Activated naive CD8-positive, alpha-beta T cell treated with anti-CD3 and anti-CD28 coated beads, Interleukin-2, amount 10 ng/mL, durations not matched to agents 7 days and 5 days (primary cell): ENCODE results near the gene LRRN3. TPM values are rescaled to one million over a fixed set of nuclear protein-coding genes. Genes with fewer than 3 reads are reported as not detected.
A peak's percentile ranks its signal among the peaks of the same experiment; 100 is the strongest.

Experiments used
- ATAC-seq: fragments of 150-1000 bp; cut with Tn5 transposase; one replicate; pipeline ENCODE4 v1.10.0; 2021; ENCODE audit warnings: low read depth, moderate library complexity
- POLR2A ChIA-PET: fragments of 350-600 bp; sonication (Branson Sonifier 250); formaldehyde crosslinking; loops from one replicate; lab custom pipeline; 2021; ENCODE audit warnings: antibody characterized with exemption; lab: Charles Lee
- DNase-seq: peaks from one replicate; pipeline ENCODE4 v3.0.0; 2021
- H3K27ac Mint-ChIP-seq: one replicate; pipeline ENCODE4 v1.8.0; 2022; ENCODE audit warnings: mild to moderate bottlenecking, mixed read lengths
- H3K27me3 Mint-ChIP-seq: one replicate; pipeline ENCODE4 v1.8.0; 2022; ENCODE audit warnings: mild to moderate bottlenecking, moderate library complexity, mixed read lengths
- H3K36me3 Mint-ChIP-seq: one replicate; pipeline ENCODE4 v1.8.0; 2021; ENCODE audit warnings: mild to moderate bottlenecking, mixed read lengths
- H3K4me1 Mint-ChIP-seq: one replicate; pipeline ENCODE4 v1.8.0; 2021; ENCODE audit warnings: mixed read lengths
- H3K4me3 Mint-ChIP-seq: one replicate; pipeline ENCODE4 v1.8.0; 2022; ENCODE audit warnings: mild to moderate bottlenecking, moderate library complexity, mixed read lengths
- H3K9me3 Mint-ChIP-seq: one replicate; pipeline ENCODE4 v1.8.0; 2021; ENCODE audit warnings: mixed read lengths
- total RNA-seq, 2 experiments: library from RNA; stranded (reverse); gene quantifications; one replicate each; pipeline ENCODE4 v1.2.3, GENCODE V29; 2021

Gene LRRN3
- total RNA-seq, 2 experiments from 2014 or later = 187 to 193 TPM

- H3K27ac Mint-ChIP-seq = peak overlapping the region; percentile 96
- H3K4me1 Mint-ChIP-seq = peaks cover 62% of the 10 kb centered on the region
- H3K27me3 Mint-ChIP-seq = no peaks in the 10 kb centered on the region
- DNase-seq (no peak), ATAC-seq (peak; percentile 87)
- POLR2A ChIA-PET = interaction anchor here (0.6 to 7.3 kb wide), 10 partner anchors 12 to 488 kb away, joined by 3 to 150 read pairs (median 6); partner anchors contain the start of gene LRRN3
- peaks cover 4% of the 10 kb centered on the region for H3K36me3 Mint-ChIP-seq
- no peaks in the 10 kb centered on the region for H3K9me3 Mint-ChIP-seq
- H3K4me3 Mint-ChIP-seq = peak overlapping the region; percentile 73
Observed at GRCh38 chr7:111083413-111083812, 7.5 kb upstream of the LRRN3 start.

- Mint-ChIP-seq H3K27me3 (no peaks in the 10 kb centered on the region), H3K36me3 (peaks cover 4% of the 10 kb centered on the region), H3K9me3 (no peaks in the 10 kb centered on the region), H3K4me1 (peaks cover 67% of the 10 kb centered on the region), H3K27ac (peak overlapping the region; percentile 96), H3K4me3 (peak overlapping the region; percentile 73)
- no peak for ATAC-seq
- POLR2A ChIA-PET = interaction anchor here (0.6 to 7.3 kb wide), 2 partner anchors 10 to 1854 kb away, joined by 3 to 150 read pairs; partner anchors contain the start of gene LRRN3
- DNase-seq = no peak
Observed at GRCh38 chr7:111085356-111085755, 5.6 kb upstream of the LRRN3 start.

- POLR2A ChIA-PET = interaction anchor here (1.1 to 2.2 kb wide), 4 partner anchors 10 to 62 kb away, joined by 4 to 9 read pairs (median 6); no protein-coding TSS in a partner anchor
- H3K27me3 Mint-ChIP-seq = no peaks in the 10 kb centered on the region
- ATAC-seq (no peak), DNase-seq (no peak)
- H3K9me3 Mint-ChIP-seq = no peaks in the 10 kb centered on the region
- H3K27ac Mint-ChIP-seq = peak overlapping the region; percentile 87
- peaks cover 9% of the 10 kb centered on the region for H3K36me3 Mint-ChIP-seq
- H3K4me3 Mint-ChIP-seq = peak overlapping the region; percentile 68
- peaks cover 66% of the 10 kb centered on the region for H3K4me1 Mint-ChIP-seq
Observed at GRCh38 chr7:111086532-111086931, 4.4 kb upstream of the LRRN3 start.

- peak overlapping the region; percentile 86 for H3K27ac Mint-ChIP-seq
- peak overlapping the region; percentile 77 for H3K4me3 Mint-ChIP-seq
Observed at GRCh38 chr7:111088328-111088727, 2.6 kb upstream of the LRRN3 start.

GRCh38 chr7:111089822-111090426 is 1.0 kb upstream of the LRRN3 start:
- DNase-seq = no peak
- no peaks in the 10 kb centered on the region for H3K27me3 Mint-ChIP-seq
- POLR2A ChIA-PET = interaction anchor here (0.9 to 10.0 kb wide), 7 partner anchors 7 to 77 kb away, joined by 3 to 150 read pairs (median 10); no protein-coding TSS in a partner anchor
- H3K9me3 Mint-ChIP-seq = no peaks in the 10 kb centered on the region
- no peak for ATAC-seq
- H3K36me3 Mint-ChIP-seq = peaks cover 39% of the 10 kb centered on the region
- no peak overlapping the region for H3K27ac Mint-ChIP-seq
- peak overlapping the region; percentile 99 for H3K4me3 Mint-ChIP-seq
- peaks cover 43% of the 10 kb centered on the region for H3K4me1 Mint-ChIP-seq

More at GRCh38 chr7:111088328-111088727, 2.6 kb upstream of the LRRN3 start:
- Mint-ChIP-seq H3K9me3 (no peaks in the 10 kb centered on the region), H3K36me3 (peaks cover 24% of the 10 kb centered on the region), H3K4me1 (peaks cover 52% of the 10 kb centered on the region), H3K27me3 (no peaks in the 10 kb centered on the region)
- ATAC-seq (no peak), DNase-seq (no peak)
- POLR2A ChIA-PET = no interaction called here

- ATAC-seq (no peak), DNase-seq (no peak)
- H3K4me3 Mint-ChIP-seq = peak overlapping the region; percentile 99
- H3K36me3 Mint-ChIP-seq = peaks cover 52% of the 10 kb centered on the region
- POLR2A ChIA-PET = interaction anchor here (0.7 to 10.0 kb wide), 11 partner anchors 8 to 144 kb away, joined by 3 to 150 read pairs (median 7); no protein-coding TSS in a partner anchor
- H3K27ac Mint-ChIP-seq = peak overlapping the region; percentile 97
- H3K4me1 Mint-ChIP-seq = peaks cover 41% of the 10 kb centered on the region
- H3K9me3 Mint-ChIP-seq = no peaks in the 10 kb centered on the region
- no peaks in the 10 kb centered on the region for H3K27me3 Mint-ChIP-seq
Observed at GRCh38 chr7:111091593-111092358, 849 bp downstream of the LRRN3 start.

- Mint-ChIP-seq H3K9me3 (no peaks in the 10 kb centered on the region), H3K4me3 (peak overlapping the region; percentile 99), H3K36me3 (peaks cover 56% of the 10 kb centered on the region), H3K4me1 (peaks cover 39% of the 10 kb centered on the region), H3K27ac (peak overlapping the region; percentile 97), H3K27me3 (no peaks in the 10 kb centered on the region)
- POLR2A ChIA-PET = interaction anchor here (0.8 to 10.0 kb wide), 6 partner anchors 10 to 115 kb away, joined by 3 to 150 read pairs (median 9); no protein-coding TSS in a partner anchor
- DNase-seq = no peak
- ATAC-seq = no peak
Observed at GRCh38 chr7:111092406-111093236, 1.7 kb downstream of the LRRN3 start.

- Mint-ChIP-seq H3K4me3 (peak overlapping the region; percentile 99), H3K27ac (peak overlapping the region; percentile 97), H3K36me3 (peaks cover 64% of the 10 kb centered on the region), H3K9me3 (no peaks in the 10 kb centered on the region), H3K27me3 (no peaks in the 10 kb centered on the region), H3K4me1 (peaks cover 38% of the 10 kb centered on the region)
- ATAC-seq (no peak), DNase-seq (no peak)
- POLR2A ChIA-PET = interaction anchor here (5.3 to 10.0 kb wide), 2 partner anchors 11 to 81 kb away, joined by 46 to 150 read pairs; no protein-coding TSS in a partner anchor
Observed at GRCh38 chr7:111093496-111093895, 2.6 kb downstream of the LRRN3 start.

- no peak for ATAC-seq
- H3K36me3 Mint-ChIP-seq = peaks cover 70% of the 10 kb centered on the region
- H3K4me1 Mint-ChIP-seq = peaks cover 41% of the 10 kb centered on the region
- no peaks in the 10 kb centered on the region for H3K9me3 Mint-ChIP-seq
- POLR2A ChIA-PET = interaction anchor here (0.5 to 10.0 kb wide), 5 partner anchors 12 to 433 kb away, joined by 3 to 150 read pairs (median 5); no protein-coding TSS in a partner anchor
- H3K4me3 Mint-ChIP-seq = peak overlapping the region; percentile 99
- peak overlapping the region; percentile 97 for H3K27ac Mint-ChIP-seq
- DNase-seq = no peak
- no peaks in the 10 kb centered on the region for H3K27me3 Mint-ChIP-seq
Observed at GRCh38 chr7:111094419-111094818, 3.5 kb downstream of the LRRN3 start.

GRCh38 chr7:111096997-111097396 is 6.1 kb downstream of the LRRN3 start:
- ATAC-seq = no peak
- H3K4me3 Mint-ChIP-seq = peak overlapping the region; percentile 99
- POLR2A ChIA-PET = interaction anchor here (1.4 to 10.0 kb wide), 2 partner anchors 14 to 74 kb away, joined by 3 to 150 read pairs; no protein-coding TSS in a partner anchor

GRCh38 chr7:111098011-111098925 is 7.3 kb downstream of the LRRN3 start:
- peaks cover 76% of the 10 kb centered on the region for H3K36me3 Mint-ChIP-seq
- H3K9me3 Mint-ChIP-seq = no peaks in the 10 kb centered on the region
- no peaks in the 10 kb centered on the region for H3K27me3 Mint-ChIP-seq
- peak overlapping the region; percentile 84 for H3K27ac Mint-ChIP-seq
- peak; percentile 50 for DNase-seq
- POLR2A ChIA-PET = interaction anchor here (1.3 to 10.0 kb wide), 5 partner anchors 7 to 502 kb away, joined by 3 to 150 read pairs (median 6); partner anchors contain the start of gene LRRN3
- peaks cover 58% of the 10 kb centered on the region for H3K4me1 Mint-ChIP-seq
- H3K4me3 Mint-ChIP-seq = peak overlapping the region; percentile 99
- ATAC-seq = peak; percentile 68

More at GRCh38 chr7:111096997-111097396, 6.1 kb downstream of the LRRN3 start:
- peaks cover 49% of the 10 kb centered on the region for H3K4me1 Mint-ChIP-seq
- H3K27ac Mint-ChIP-seq = peak overlapping the region; percentile 81
- peaks cover 79% of the 10 kb centered on the region for H3K36me3 Mint-ChIP-seq
- no peaks in the 10 kb centered on the region for H3K9me3 Mint-ChIP-seq
- no peak for DNase-seq
- H3K27me3 Mint-ChIP-seq = no peaks in the 10 kb centered on the region
